Measurements from ENCODE around the gene PRPF6.
A peak's percentile ranks its signal among the peaks of the same experiment; 100 is the strongest.

Gene PRPF6

DNA sequence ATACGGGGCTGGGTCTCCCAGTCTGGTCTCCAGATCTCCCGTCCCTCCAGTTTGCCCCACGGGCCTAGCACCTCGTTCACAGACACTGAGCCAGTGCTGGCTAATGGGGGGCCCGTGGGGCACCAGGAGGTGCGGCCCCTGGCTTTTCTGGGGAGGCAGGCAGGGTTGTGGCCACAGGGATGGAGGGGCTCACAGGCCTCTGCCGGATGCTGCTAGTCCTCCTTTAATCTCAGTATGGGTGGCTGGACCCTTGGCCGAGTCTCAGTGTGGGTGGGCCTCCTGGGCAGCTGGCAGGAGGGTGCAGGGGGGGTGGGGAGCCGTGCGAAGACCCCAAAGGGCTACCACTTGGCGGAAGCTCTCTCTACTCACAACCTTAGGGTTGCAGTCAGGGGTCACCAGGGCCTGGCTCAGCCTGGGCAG lies 70.1 kb downstream of the PRPF6 start:
- no peak for DNase-seq

DNA sequence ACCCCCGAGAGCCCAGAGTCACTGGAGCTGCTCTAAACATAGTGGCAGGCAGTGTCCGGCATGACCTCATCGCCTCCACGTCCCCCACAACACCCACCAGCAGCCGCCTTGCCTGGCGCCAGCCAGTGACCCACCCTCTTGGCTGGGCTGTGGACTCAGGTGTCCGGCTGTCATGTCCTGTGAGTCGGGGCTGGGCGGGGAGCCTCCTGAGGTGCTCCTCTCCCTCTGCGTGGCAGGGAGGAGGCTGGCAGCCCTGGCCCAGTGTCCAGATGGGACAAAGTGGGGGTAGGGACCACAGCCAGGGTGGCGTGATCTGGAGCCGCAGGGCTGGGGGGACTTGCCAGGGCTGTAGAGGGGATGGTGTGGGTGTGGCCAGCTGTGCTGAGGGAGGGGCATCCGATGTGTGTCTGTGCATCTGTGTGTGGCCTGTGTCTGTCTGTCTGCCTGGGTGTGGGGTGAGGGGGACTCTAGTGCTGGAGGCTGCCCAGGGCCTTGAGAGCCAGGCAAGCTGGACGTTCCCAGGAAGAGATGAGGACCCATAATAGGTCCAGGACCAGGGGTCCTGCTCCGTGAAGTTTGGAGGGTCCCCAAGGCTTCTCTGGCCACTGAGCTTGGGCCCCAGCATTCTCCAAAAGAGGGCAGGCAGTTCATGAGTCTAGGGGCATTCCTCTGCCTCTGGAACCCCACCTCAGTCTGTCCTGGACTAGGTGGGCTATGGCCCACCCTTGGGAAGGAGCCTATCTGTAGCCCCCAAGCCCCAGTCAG lies 70.8 kb downstream of the PRPF6 start:
- no peak for DNase-seq

DNA sequence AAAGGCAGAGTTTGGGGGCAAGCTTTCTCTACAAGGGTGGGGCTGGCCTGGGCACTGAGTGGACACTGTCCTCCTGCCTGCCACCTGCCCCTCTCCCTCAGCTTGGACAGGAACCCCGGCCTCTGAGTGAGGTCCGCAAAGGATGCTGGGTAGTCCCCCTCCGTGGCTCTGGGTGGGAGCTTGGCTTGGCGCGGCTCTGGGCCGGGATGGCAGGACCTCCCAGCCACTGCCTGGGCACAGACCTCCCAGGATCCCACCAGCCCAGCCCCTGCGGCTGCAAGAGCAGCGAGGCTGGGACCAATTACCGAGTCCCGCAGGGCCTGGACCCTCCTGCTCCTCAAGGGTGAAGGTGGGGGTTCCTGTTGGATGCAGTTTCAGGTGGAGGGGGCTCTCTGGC lies 71.4 kb downstream of the PRPF6 start:
- no peak for DNase-seq

DNA sequence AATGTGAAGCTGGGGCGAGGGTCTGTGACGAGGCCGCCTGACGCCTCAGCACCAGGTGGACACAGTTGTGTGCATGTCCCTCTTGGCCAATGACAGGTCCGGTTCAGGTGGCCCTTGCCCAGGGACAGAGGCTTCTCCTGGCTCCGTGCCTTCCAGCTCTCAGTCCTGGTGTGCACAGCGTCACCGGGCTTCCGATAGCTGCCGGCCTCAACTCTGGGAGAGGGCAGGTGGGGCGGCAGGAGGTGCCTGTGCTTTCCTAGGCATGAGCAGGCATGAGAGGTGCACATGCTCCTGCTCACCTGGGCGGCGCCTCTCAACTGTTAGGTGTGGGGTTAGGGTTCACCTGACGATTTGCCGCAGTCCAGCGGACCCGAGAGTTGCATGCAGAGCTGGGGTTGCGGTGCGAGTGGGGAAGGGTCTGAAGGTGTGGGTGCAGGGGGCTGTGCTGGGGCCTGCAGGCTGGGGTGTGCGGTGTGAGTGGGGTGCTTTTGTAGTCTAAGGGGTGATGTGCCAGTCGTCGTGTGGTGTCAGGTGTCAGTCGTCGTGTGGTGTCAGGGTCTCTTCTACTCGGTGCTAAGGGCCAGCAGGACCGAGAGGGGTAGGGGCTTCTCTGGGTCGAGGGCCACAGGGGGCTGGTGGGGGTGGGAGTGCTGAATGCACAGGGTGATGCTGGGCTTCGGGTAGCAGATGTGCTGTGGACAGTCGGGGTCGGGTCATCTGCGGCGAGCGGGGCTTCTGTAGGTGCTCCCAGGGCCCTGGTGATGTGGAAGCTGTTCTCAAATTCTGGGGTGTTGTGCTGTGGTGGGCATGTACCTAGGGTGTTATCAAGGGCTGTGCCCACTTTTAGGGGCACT lies 72.3 kb downstream of the PRPF6 start:
- no peak for DNase-seq

DNA sequence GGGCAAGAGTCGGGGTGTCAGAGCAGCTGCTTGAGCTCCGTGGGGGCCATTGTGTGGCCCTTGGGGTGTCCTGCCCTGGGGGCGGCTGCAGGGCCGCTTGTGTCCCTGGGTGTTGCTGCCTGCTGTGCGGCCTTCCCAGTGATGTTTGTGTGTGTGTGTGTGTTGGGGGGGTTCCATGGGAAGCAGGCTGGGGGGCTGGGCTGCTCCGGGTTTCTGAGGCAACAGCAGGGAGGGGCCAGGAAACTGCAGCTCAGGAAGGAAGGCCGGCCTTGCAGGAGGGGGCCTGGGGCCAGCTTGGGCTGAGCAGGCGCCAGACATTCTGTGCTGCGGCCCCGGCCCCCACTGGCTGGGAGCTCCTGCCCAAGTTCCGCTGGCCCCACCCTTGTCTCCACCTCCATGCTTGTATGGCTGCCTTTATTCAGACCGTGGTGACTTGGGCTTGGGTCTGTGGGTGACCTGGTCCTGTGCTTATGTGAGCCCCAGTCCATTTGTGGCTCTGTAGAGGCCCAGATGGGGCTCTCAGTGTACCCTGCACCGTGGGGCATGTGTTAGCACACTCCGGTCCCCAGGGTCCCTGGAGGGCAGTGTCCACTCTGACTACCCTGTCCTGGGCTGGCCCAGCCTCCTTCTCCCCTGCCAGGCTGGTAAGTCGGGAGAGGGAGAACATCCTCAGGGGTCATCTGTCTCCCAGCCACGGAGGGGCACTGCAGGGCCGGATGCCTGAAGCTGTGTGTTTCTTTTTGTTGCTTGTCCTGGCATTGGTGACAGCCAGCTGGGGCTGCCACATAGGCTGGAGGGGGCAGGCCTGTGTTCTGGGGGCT lies 73.1 kb downstream of the PRPF6 start:
- DNase-seq, result no peak

DNA sequence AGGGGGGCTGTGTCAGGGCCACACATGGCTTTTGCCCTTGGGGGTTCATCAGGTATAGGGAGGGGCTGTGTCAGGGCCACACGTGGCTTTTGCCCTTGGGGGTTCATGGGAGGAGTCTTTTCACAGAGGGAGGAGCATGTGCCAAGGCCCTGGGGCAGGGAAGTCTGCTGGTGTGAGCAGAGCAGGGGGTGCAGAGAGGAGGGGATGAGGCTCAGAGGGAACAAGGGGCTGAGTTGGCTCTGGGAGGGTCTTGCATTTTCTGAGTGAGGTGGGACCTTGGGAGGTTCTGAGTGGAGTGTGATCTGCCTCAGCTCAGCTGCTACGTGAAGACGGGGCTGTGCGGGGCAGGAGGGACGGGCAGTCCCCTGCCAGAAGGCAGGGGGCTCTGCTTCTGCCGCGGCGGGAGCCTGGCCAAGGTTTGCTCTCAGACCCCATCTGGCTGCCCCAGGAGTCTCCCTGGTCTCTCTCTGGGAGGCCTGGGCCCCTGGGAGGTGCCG lies 74.5 kb downstream of the PRPF6 start:
- no peak for DNase-seq

DNA sequence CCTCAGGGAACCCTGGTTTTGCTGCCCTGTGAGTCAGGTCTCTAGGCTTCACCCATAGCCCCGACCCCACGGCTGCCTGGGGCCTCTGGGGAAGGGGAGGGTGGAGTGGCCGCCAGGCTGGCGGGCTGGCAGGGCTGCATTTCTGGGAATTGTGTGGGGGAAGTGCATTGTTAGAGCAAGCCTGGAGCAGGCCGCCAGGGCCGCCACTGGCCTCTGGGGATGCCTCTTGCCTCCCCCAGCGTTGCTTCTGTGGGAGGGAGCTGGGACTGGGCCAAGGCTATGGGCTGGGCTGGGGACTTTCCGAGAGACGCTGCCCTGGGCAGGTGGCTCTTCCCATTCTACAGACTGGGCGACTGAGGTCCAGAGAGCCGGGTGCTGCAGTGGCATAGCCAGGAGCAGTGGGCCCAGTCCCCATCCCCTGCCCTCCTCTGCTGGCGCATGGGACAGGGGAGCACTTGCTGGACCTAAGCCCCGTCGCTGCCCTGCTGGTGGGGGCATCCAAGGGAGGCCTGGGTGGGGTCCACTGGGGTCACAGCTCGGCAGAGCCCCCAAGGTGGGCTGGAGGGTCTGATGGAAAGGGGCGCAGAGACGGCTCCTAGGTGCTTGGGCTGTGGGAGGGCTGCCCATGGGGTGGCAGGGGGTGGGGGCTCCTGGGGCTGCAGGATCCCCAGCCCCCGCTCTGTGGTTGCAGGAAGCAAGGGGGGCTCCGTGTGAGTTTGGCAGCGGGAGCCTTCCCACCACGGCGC lies 75.1 kb downstream of the PRPF6 start:
- no peak for DNase-seq

DNA sequence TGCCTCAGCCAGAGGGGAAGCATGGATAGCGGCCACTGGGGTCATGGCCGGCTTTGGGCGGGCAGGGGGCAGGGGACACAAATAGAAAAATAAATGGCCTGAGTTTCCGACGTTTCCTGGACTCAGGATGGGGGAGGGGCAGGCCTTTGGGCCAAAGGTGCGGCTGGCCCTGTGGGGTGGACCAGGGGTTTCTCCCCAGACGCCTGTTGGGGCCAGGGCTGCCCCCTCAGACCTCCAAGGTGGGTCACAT lies 75.6 kb downstream of the PRPF6 start:
- DNase-seq, result no peak

DNA sequence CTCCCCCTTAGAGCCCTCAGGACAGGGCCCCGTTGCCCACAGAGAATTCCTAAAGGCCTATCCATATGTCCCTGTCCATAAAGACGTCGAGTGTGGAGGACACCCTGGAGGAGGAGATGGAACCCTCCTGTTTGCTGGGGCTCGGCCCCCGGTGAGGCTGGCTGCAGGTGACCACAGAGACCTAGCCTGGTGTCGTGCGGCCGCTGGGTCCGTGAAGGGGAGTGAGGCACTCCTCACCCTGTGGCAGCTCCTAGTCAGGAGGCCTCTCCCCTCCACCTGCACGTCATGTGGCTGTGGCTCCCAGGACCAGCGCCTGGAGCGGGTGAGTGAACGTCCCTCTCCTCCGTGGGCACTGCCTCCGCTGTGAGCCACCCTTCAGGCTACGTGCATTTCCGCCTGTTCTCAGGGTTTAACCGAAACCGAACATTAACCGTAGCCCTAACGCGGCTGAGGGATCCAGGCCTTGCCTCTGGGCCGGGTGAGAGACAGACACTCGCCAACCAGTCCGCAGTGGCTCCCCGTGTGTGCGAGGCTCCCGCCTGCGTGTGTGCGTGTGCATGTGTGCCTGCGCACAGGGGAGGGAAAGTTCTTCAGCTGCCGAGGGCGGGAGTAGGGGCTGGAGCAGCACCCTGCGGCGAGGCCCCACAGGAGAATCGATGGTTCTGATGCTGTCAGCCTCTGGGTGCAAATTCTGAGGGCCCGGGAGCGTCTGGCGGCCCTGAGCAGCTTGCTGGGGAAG lies 76.1 kb downstream of the PRPF6 start:
- DNase-seq, result peak; percentile 29

DNA sequence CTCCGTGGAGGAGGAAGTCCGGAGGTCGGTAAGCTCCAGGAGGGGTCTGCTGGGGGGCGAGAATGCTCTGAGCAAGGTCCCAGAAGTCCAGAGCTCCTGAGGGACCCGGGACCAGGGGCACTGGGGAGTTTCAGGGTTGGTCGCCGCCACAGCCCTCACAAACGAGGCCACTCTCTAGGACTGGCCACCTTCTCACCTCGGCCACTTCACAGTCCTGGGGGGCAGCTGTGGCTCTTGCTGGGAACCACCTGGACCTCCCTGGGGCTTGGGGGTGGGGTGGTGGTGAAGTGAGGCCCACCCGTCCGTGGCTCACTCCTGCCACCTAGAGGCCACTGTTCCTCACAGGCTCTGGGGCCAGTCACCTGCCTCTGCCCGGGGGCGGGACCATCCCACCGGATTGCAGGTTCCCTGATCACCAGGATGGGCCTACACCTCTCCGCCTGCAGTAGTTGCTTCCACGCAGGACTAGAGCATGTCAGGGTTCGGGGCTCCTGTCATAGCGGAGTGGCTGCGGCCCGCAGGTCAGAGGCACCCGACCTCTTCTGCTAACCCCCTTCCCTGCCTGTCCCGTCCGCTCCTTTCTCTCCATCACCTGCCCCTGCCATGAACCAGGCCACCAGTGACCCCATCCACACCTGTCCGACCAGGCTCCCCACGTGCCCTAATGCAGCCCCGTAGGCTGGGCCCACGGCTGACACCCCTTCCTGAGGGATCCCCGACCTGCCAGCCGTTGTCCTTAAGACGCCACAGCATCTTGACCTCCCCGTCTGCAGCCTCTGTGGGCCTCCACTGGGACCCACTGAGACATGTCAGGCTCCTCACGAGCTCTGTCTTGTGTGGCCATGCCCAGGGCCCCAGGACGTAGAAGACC lies 76.9 kb downstream of the PRPF6 start:
- peak; percentile 86 for DNase-seq

DNA sequence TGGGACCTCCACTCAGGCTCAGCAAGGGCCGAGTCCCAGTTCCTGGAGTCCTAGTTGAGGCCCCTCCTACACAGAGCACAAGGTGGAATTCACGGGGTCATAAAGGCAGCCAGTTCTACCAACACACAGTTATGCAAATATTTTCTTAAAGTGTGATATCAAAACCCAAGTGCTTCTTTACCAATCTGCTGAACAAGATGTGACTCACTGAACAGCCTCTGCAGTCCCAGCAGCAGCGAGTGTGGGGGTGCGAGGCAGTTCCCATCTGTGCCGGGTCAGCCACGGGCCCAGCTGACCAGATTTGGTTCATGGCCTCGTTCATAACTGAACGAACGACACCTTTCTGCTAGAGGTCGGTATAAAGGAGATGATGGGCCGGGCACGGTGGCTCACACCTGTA lies 77.6 kb downstream of the PRPF6 start:
- DNase-seq, result no peak

DNA sequence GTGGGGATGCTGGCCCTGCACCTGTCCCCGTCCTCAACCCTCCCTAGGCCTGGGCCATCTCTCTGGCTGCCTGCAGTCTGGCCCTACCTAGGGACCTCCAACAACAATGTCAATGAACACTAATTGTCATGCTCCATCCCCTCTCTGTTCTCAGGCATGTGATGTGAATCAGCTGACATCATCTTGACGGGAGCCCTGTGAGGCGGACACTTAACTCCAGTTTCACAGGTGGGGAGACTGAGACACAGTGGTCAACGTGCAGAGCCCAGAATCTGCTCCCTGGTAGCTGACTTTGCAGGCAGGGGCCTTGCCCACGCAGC lies 81.3 kb downstream of the PRPF6 start:
- DNase-seq, result no peak

DNA sequence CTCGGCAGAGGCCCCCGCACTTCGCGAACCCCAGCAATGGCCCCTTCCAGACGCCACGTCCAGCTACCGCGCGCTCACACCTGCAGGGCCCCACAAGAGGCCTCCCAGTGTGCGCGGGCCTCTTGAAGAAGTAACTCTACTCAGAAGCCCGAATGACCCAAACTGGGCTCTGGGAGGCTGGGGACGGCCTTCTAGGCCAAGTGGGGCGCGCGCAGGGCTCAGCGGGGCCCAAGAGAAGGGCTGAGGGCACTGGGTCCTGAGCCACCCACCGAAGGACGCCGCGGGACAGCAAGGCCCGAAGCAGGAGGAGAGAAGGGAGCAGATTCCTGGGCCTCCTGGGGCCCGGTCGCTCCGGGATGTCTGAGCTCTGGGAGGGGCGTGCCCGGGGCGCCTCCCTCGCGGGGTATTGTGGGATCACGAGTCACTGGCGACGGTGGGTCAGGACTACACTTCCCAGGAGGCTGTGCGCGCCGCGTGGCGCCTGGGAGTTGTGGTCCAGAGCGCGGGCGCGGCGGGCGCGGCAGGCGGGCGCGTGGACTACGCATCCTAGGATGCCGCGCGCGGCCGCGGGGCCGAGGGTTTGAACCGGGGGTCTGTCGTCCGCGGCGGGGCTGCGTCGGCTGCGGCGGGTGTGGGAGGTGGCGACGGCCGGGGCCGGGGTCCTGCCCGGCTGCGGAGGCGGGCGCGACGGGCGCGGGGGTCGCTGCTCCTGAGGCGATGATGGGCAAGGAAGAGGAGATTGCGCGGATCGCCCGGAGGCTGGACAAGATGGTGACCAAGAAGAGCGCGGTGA lies 81.9 kb downstream of the PRPF6 start, which contains the start of gene TCEA2:
Gene TCEA2 (plus strand): TSS at position 603 of the 793 bp plus-strand sequence. CDS start 115 bp downstream, at position 718.
- DNase-seq, result peak; percentile 96

DNA sequence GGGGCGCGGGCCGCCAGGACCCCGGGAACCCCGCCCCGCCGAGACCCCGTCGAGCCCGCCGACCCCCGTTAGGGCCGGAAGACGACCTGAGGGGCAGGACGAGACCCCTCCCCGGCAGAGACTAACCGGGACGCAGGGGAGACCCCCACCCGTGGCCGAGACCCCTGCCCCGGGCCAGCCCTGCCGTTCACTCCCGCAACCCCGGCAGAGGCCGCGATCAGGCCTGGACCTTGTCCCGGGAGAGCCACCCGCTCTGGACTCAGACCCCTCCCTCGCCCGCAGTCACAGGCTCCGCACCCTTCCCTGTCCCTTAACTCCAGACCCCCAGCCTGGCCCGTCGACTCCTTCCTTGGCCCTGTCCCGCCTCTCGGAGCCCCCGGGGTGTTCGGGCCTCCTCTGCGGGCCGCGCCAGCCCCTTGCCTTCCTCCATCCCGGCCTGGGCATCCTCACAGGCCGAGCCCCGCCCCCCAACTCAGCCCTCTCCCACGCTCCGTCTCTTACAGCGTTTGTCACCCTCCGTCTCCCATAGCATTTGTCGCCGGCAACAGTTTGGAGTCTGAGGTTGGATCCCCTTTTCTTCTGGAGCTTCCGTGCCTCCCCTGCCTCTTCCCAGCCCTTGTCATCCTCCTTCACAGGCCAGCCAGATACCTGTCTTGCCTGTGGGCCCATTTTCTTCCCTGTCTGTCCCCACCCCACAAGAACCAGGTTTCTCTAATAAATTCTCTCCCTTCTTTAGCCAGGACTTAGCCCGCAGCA lies 82.6 kb downstream of the PRPF6 start:
- DNase-seq, result peak; percentile 51

DNA sequence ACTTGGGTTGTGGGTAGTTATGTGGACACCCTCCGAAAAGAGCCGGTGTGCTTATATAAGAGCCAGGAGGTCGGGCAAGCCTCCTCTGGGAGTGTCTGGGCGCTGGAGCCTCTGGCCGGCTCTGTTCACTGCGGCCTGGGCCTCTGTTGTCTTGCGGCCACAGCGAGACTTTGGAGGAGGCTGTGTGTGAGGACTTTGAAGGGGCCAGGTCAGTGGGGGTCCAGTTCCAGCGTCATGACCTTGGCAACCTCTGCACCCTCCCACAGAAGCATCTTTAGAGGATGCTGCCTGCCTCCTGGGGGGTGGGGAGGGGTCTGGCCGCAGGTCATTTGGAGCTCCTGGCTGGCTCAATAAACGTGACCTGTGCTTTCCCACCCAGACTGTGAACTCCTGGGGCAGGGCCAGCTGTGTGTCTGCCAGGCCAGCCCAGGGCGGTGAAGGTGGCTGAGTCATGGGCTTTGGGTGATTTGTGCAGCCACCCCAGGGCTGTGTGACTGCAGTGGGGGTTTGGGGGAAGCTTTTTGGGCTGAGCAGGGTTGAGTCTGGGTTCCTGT lies 83.3 kb downstream of the PRPF6 start:
- DNase-seq, result no peak

DNA sequence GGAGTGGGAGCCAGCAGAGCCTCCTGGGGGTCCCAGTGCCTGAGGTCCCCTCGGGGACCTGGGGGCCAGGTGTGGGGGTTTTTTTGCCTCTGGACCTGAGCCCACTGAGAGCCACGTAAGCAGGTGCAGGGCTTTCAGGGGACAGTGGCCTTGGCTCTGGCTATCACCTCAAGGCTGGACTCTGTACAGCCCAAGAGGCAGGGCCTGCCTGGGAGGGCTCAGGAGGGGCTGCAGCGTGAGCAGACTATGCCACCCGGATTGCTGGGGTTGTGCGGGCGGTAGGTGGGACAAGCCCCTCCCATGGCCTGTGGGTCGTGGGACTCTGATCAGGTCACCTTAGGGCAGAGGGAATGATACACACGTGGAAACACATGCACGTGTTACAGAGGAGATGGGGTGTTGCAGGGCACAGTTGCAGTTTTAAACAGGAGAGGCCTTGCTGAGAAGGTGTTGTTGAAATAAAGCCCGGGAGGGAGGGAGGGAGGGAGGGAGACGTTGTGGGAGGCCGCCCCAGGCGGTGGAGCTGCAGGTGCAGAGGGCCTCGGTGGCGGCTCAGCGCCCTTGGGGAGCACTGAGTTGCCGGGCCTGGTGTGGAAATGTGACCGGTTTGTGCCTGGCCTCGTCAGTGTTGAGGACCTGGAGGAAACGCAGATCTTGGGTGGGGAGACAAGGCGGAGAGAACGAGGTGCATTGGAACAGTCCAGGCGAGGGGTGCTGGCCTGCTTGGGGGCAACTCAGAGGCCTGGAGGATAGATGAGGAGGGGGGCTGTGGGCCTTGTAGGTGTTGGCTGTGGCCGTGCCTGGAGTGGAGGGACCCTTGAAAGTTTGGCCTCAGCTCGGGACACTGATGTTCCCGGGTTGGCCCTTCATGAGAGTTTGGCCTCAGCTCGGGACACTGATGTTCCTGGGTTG lies 84.4 kb downstream of the PRPF6 start:
- no peak for DNase-seq

DNA sequence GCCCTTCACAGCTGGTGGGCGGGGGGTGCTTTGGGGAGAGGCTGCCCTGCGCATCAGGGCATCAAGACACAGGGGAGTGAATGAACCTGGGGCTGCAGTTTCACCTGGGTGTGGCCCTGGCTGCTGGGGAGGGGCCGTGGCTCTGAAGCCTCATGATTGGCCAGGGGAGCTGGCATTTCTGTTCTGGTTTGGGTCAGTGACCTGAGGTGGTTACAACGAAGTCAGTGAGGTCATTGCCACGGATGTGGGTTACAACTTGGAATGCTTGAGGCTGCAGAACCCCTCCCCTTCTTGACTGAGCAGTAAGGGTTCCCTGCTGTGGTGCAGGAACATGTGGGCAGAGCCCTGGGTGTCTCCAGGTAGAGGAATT lies 85.0 kb downstream of the PRPF6 start:
- DNase-seq, result no peak

Measured in activated naive CD4-positive, alpha-beta T cell treated with anti-CD3 and anti-CD28 coated beads, Interleukin-2, amount 50 U/mL, for 16 hours (primary cell).